ENCODE measurements around the gene CMC2. TPM values are rescaled to one million over a fixed set of nuclear protein-coding genes. Genes with fewer than 3 reads are reported as not detected.
A peak's percentile ranks its signal among the peaks of the same experiment; 100 is the strongest.

Gene CMC2
- total and polyA plus RNA-seq, 7 experiments from 2014 or later, result 28.3 to 78.4 (median 45.8) TPM

DNA sequence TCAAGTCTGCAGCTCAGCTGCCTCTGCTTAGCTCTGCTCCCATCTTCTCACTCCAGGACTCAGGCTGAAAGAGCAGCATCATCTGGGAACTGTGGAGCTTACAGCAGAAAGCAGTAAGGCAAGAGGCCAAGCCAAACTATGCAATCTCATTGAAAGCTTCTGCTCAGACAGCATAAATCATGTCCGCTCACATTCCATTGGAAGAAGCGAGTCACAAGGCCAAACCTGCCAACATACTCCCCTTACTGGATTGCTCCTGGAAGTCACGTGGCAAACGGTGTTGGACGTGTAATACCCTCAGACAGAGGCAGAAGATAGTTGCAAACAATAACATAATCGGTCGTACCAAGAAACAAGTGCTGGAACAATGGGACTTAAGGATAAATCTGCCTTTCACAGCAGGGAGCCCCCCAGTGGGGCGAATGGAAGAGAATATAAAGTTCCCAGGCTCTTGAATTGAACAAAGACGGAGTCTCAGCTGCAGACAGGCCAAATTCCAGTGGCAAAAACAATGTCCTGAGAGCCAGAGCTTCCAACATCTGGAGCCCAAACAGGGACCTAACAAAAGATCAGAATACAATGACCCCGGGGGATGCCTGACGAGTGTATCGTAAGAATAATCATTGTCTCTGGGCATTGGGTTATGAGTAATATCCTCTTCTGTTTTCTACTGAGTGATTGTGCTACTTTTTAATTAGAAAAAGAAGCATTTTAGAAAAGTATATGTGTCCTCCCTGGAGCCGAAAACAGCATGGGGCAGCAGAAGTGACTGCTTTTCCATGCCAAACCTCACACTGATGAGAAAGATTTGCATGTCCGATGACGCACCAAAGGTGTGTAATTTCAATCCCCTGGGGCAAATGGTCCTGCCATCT is 68.4 kb downstream of the CMC2 start:
- Histone ChIP-seq H3K27ac (ENCODE audit: low read depth, low read length) (no peak overlapping the region), H3K36me3 (ENCODE audit: control insufficient read depth in 2 of 3, insufficient read depth in 3 of 3, low read length in 3 of 3) (no peaks in the 10 kb centered on the region), H3K27me3 (ENCODE audit: control insufficient read depth in 2 of 2, insufficient read depth in 2 of 2, low read length in 2 of 2) (no peaks in the 10 kb centered on the region), H3K4me3 (ENCODE audit: low read length) (no peak overlapping the region), H3K4me1 (ENCODE audit: control insufficient read depth in 2 of 2, insufficient read depth in 2 of 2, low read length in 2 of 2) (no peaks in the 10 kb centered on the region), H3K9me3 (ENCODE audit: control insufficient read depth in 2 of 3, low read length in 3 of 3) (no peaks in the 10 kb centered on the region)
- DNase-seq (no peak), ATAC-seq (no peak)
- no peak overlapping the region for H3K27ac Mint-ChIP-seq
- no peak overlapping the region for H3K4me3 Mint-ChIP-seq
- H3K9me3 Mint-ChIP-seq, result peaks cover 0 to 9% (median under 1%) of the 10 kb centered on the region in 11 donors
- ChIA-PET CTCF (no interaction called here), POLR2A (no interaction called here)
- H3K27me3 Mint-ChIP-seq, result peaks cover 28 to 29% (median 28%) of the 10 kb centered on the region in 5 donors
- H3K36me3 Mint-ChIP-seq, result peaks cover 0 to 4% (median 0%) of the 10 kb centered on the region in 5 donors
- intact Hi-C loops (cut with micrococcal nuclease), result no loop called here
- H3K4me1 Mint-ChIP-seq, result peaks cover 0 to 6% (median 0%) of the 10 kb centered on the region in 7 donors

- Histone ChIP-seq H3K4me1 (ENCODE audit: control insufficient read depth in 2 of 2, insufficient read depth in 2 of 2, low read length in 2 of 2) (no peaks in the 10 kb centered on the region), H3K36me3 (ENCODE audit: control insufficient read depth in 2 of 3, insufficient read depth in 3 of 3, low read length in 3 of 3) (no peaks in the 10 kb centered on the region), H3K4me3 (ENCODE audit: low read length) (no peak overlapping the region), H3K9me3 (ENCODE audit: control insufficient read depth in 2 of 3, low read length in 3 of 3) (no peaks in the 10 kb centered on the region), H3K27me3 (ENCODE audit: control insufficient read depth in 2 of 2, insufficient read depth in 2 of 2, low read length in 2 of 2) (no peaks in the 10 kb centered on the region), H3K27ac (ENCODE audit: low read depth, low read length) (no peak overlapping the region)
- ChIA-PET POLR2A (no interaction called here), CTCF (no interaction called here)
- intact Hi-C loops (cut with micrococcal nuclease), result no loop called here
- Mint-ChIP-seq H3K9me3 (peaks cover 0 to 4% (median 0%) of the 10 kb centered on the region in 11 donors), H3K27me3 (peaks cover 39 to 41% (median 41%) of the 10 kb centered on the region in 5 donors), H3K4me1 (peaks cover 2 to 15% (median 8%) of the 10 kb centered on the region in 7 donors), H3K36me3 (no peaks in the 10 kb centered on the region), H3K27ac (no peak overlapping the region), H3K4me3 (no peak overlapping the region)
- ATAC-seq (no peak), DNase-seq (no peak)
These were observed 70.3 kb downstream of the CMC2 start for GRCh38 chr16:80936410-80936809.

DNA sequence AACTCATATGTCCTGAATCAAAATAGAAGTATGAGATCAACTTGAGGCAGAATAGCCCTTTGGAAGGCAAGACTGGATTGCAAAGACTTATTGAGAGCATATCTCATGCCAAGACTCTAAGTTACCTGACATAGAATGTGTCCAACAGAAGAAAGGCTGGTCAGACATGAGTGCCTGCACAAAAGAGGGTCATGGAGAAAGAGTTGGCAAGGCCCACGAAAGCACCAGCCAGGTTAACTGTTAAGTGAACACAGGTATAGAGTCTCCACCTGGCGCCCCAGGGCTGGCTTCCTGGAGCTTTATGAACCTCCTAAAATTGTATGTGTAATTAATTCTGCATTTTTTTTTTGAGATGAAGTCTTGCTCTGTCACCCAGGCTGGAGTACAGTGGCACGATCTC is 71.0 kb downstream of the CMC2 start:
- Mint-ChIP-seq H3K27me3 (peaks cover 39 to 46% (median 43%) of the 10 kb centered on the region in 5 donors), H3K36me3 (no peaks in the 10 kb centered on the region), H3K4me1 (peaks cover 2 to 15% (median 8%) of the 10 kb centered on the region in 7 donors), H3K27ac (no peak overlapping the region), H3K4me3 (no peak overlapping the region), H3K9me3 (peaks cover 0 to 4% (median 0%) of the 10 kb centered on the region in 11 donors)
- H3K36me3 ChIP-seq (ENCODE audit: control insufficient read depth in 2 of 3, insufficient read depth in 3 of 3, low read length in 3 of 3), result no peaks in the 10 kb centered on the region
- H3K27me3 ChIP-seq (ENCODE audit: control insufficient read depth in 2 of 2, insufficient read depth in 2 of 2, low read length in 2 of 2), result no peaks in the 10 kb centered on the region
- no peak for DNase-seq
- ATAC-seq, result no peak
- intact Hi-C loops (cut with micrococcal nuclease), result no loop called here
- ChIA-PET CTCF (no interaction called here), POLR2A (no interaction called here)
- no peaks in the 10 kb centered on the region for H3K4me1 ChIP-seq (ENCODE audit: control insufficient read depth in 2 of 2, insufficient read depth in 2 of 2, low read length in 2 of 2)
- H3K27ac ChIP-seq (ENCODE audit: low read depth, low read length), result no peak overlapping the region
- no peaks in the 10 kb centered on the region for H3K9me3 ChIP-seq (ENCODE audit: control insufficient read depth in 2 of 3, low read length in 3 of 3)
- H3K4me3 ChIP-seq (ENCODE audit: low read length), result no peak overlapping the region

DNA sequence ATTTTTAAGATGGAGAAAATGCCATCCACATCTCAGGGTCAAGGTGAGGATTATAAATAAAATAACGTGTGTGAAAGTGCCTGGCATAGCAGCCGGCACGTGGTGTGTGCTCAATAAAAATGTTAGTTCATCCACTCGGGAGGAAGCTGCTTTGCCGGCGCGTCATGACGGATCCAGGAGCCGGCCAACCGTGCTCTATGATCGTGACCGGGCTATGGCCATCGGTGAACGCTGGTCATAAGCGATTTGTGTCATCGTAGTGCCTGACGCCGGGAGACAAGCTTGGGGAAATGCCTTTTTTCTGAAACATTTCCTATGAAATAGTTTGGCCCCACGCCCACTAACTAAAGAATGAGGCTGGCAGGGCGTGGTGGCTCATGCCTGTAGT is 74.0 kb downstream of the CMC2 start:
- H3K4me3 ChIP-seq (ENCODE audit: low read length), result no peak overlapping the region
- no peak overlapping the region for H3K27ac ChIP-seq (ENCODE audit: low read depth, low read length)
- no peaks in the 10 kb centered on the region for H3K4me1 ChIP-seq (ENCODE audit: control insufficient read depth in 2 of 2, insufficient read depth in 2 of 2, low read length in 2 of 2)
- Mint-ChIP-seq H3K4me3 (peak overlapping the region; percentile 41 to 84 (median 77)), H3K27ac (no peak overlapping the region), H3K4me1 (peaks cover 2 to 15% (median 8%) of the 10 kb centered on the region in 7 donors), H3K27me3 (peaks cover 53 to 70% (median 59%) of the 10 kb centered on the region in 5 donors), H3K36me3 (no peaks in the 10 kb centered on the region), H3K9me3 (peaks cover 0 to 5% (median 0%) of the 10 kb centered on the region in 11 donors)
- ATAC-seq (no peak), DNase-seq (no peak)
- intact Hi-C loops (cut with micrococcal nuclease), result no loop called here
- CTCF ChIA-PET, result no interaction called here
- no peaks in the 10 kb centered on the region for H3K27me3 ChIP-seq (ENCODE audit: control insufficient read depth in 2 of 2, insufficient read depth in 2 of 2, low read length in 2 of 2)
- POLR2A ChIA-PET, result no interaction called here
- H3K36me3 ChIP-seq (ENCODE audit: control insufficient read depth in 2 of 3, insufficient read depth in 3 of 3, low read length in 3 of 3), result no peaks in the 10 kb centered on the region
- no peaks in the 10 kb centered on the region for H3K9me3 ChIP-seq (ENCODE audit: control insufficient read depth in 2 of 3, low read length in 3 of 3)

GRCh38 chr16:80931801-80932707 is 74.6 kb downstream of the CMC2 start:
- H3K27ac ChIP-seq (ENCODE audit: low read depth, low read length), result no peak overlapping the region
- Mint-ChIP-seq H3K4me3 (peak overlapping the region; percentile 58 to 84 (median 77)), H3K9me3 (peaks cover 0 to 5% (median 0%) of the 10 kb centered on the region in 11 donors), H3K27me3 (peaks cover 52 to 77% (median 64%) of the 10 kb centered on the region in 5 donors), H3K27ac (no peak overlapping the region), H3K36me3 (peaks cover 0 to 4% (median 0%) of the 10 kb centered on the region in 5 donors), H3K4me1 (peaks cover 2 to 15% (median 8%) of the 10 kb centered on the region in 7 donors)
- CTCF ChIA-PET, result no interaction called here
- H3K36me3 ChIP-seq (ENCODE audit: control insufficient read depth in 2 of 3, insufficient read depth in 3 of 3, low read length in 3 of 3), result no peaks in the 10 kb centered on the region
- intact Hi-C loops (cut with micrococcal nuclease), result no loop called here
- peak overlapping the region; percentile 6 for H3K4me3 ChIP-seq (ENCODE audit: low read length)
- no peaks in the 10 kb centered on the region for H3K27me3 ChIP-seq (ENCODE audit: control insufficient read depth in 2 of 2, insufficient read depth in 2 of 2, low read length in 2 of 2)
- H3K9me3 ChIP-seq (ENCODE audit: control insufficient read depth in 2 of 3, low read length in 3 of 3), result no peaks in the 10 kb centered on the region
- ATAC-seq (no peak), DNase-seq (peak in 1 of 9 donors; percentile 6)
- no peaks in the 10 kb centered on the region for H3K4me1 ChIP-seq (ENCODE audit: control insufficient read depth in 2 of 2, insufficient read depth in 2 of 2, low read length in 2 of 2)
- POLR2A ChIA-PET, result no interaction called here

- no peak for ATAC-seq
- ChIA-PET POLR2A (no interaction called here), CTCF (no interaction called here)
- Mint-ChIP-seq H3K4me1 (no peaks in the 10 kb centered on the region), H3K27ac (no peak overlapping the region), H3K9me3 (peaks cover 0 to 4% (median 0%) of the 10 kb centered on the region in 11 donors), H3K36me3 (peaks cover 0 to 4% (median 0%) of the 10 kb centered on the region in 5 donors), H3K27me3 (peaks cover 0 to 29% (median 22%) of the 10 kb centered on the region in 5 donors), H3K4me3 (no peak overlapping the region)
- Histone ChIP-seq H3K27ac (ENCODE audit: low read depth, low read length) (no peak overlapping the region), H3K9me3 (ENCODE audit: control insufficient read depth in 2 of 3, low read length in 3 of 3) (no peaks in the 10 kb centered on the region), H3K27me3 (ENCODE audit: control insufficient read depth in 2 of 2, insufficient read depth in 2 of 2, low read length in 2 of 2) (no peaks in the 10 kb centered on the region), H3K36me3 (ENCODE audit: control insufficient read depth in 2 of 3, insufficient read depth in 3 of 3, low read length in 3 of 3) (no peaks in the 10 kb centered on the region), H3K4me3 (ENCODE audit: low read length) (no peak overlapping the region), H3K4me1 (ENCODE audit: control insufficient read depth in 2 of 2, insufficient read depth in 2 of 2, low read length in 2 of 2) (no peaks in the 10 kb centered on the region)
- DNase-seq, result peak in 4 of 9 donors; percentile 5 to 37 (median 14)
- intact Hi-C loops (cut with micrococcal nuclease), result loop anchor here in 1 of 2 donors (1.0 to 5.0 kb wide), 2 partner anchors 111 to 813 kb away; partner anchors contain the start of gene ATMIN
These were observed 82.2 kb downstream of the CMC2 start for GRCh38 chr16:80924372-80924978.
